Measurements from ENCODE around the gene SNX1.
"Not testable (repeated sequence)": the region's sequence is repeated elsewhere in the genome, so short reads cannot be mapped to it uniquely, and the experiment has no call there.

SNX1 gene

GRCh38 chr15:64102497-64102896 is 6.7 kb downstream of the SNX1 start:
- H3F3A ChIP-seq (ENCODE audit: low read depth) = no peaks in the 10 kb centered on the region
- no peaks in the 10 kb centered on the region for H3K36me3 ChIP-seq (ENCODE audit: insufficient read depth, low read length)
- no peak overlapping the region for H3K9ac ChIP-seq (ENCODE audit: low read depth, low read length, poor library complexity, severe bottlenecking)
- no peak overlapping the region for H3K4me3 ChIP-seq (ENCODE audit: low read length, poor library complexity, severe bottlenecking)
- peaks cover 92% of the 10 kb centered on the region for H4K20me1 ChIP-seq (ENCODE audit: insufficient read depth, low read length, poor library complexity, severe bottlenecking)
- H3K27me3 ChIP-seq (ENCODE audit: insufficient read depth, low read length, poor library complexity, severe bottlenecking) = no peaks in the 10 kb centered on the region
- no peak overlapping the region for H3K4me2 ChIP-seq (ENCODE audit: low read depth, low read length, poor library complexity, severe bottlenecking)
- H3K4me1 ChIP-seq (ENCODE audit: insufficient read depth, low read length, poor library complexity, severe bottlenecking) = peaks cover 51% of the 10 kb centered on the region
- no peaks in the 10 kb centered on the region for H3K9me2 ChIP-seq (replicated peaks; ENCODE audit: low read depth, low read length)
- TF ChIP-seq CTCF (conservative IDR thresholded peaks at IDR 0.05; ENCODE audit: low read length) = no peak
- no peak for TF ChIP-seq EZH2phosphoT487 (IDR thresholded peaks at IDR 0.05; ENCODE audit: borderline replicate concordance)
- no peak overlapping the region for H2AFZ ChIP-seq (ENCODE audit: low read length)
- H3K79me2 ChIP-seq (ENCODE audit: insufficient read depth, low read length) = peaks cover 98% of the 10 kb centered on the region
- no peaks in the 10 kb centered on the region for H3K9me3 ChIP-seq (ENCODE audit: insufficient read depth, low read depth, low read length)

- Histone ChIP-seq H3K27me3 (ENCODE audit: insufficient read depth, low read length, poor library complexity, severe bottlenecking) (no peaks in the 10 kb centered on the region), H3K9me3 (ENCODE audit: insufficient read depth, low read depth, low read length) (no peaks in the 10 kb centered on the region), H3K4me2 (ENCODE audit: low read depth, low read length, poor library complexity, severe bottlenecking) (no peak overlapping the region), H3K9ac (ENCODE audit: low read depth, low read length, poor library complexity, severe bottlenecking) (no peak overlapping the region), H3F3A (ENCODE audit: low read depth) (no peaks in the 10 kb centered on the region), H3K9me2 (replicated peaks; ENCODE audit: low read depth, low read length) (no peaks in the 10 kb centered on the region), H3K79me2 (ENCODE audit: insufficient read depth, low read length) (peaks cover 97% of the 10 kb centered on the region), H3K4me1 (ENCODE audit: insufficient read depth, low read length, poor library complexity, severe bottlenecking) (peaks cover 26% of the 10 kb centered on the region), H4K20me1 (ENCODE audit: insufficient read depth, low read length, poor library complexity, severe bottlenecking) (peaks cover 74% of the 10 kb centered on the region), H3K36me3 (ENCODE audit: insufficient read depth, low read length) (no peaks in the 10 kb centered on the region), H2AFZ (ENCODE audit: low read length) (no peak overlapping the region), H3K4me3 (ENCODE audit: low read length, poor library complexity, severe bottlenecking) (no peak overlapping the region)
- no peak for TF ChIP-seq CTCF (conservative IDR thresholded peaks at IDR 0.05; ENCODE audit: low read length)
- no peak for TF ChIP-seq EZH2phosphoT487 (IDR thresholded peaks at IDR 0.05; ENCODE audit: borderline replicate concordance)
These were observed 9.4 kb downstream of the SNX1 start for GRCh38 chr15:64105113-64105704.

- Histone ChIP-seq H3K9ac (ENCODE audit: low read depth, low read length, poor library complexity, severe bottlenecking) (no peak overlapping the region), H3K79me2 (ENCODE audit: insufficient read depth, low read length) (peaks cover 94% of the 10 kb centered on the region), H3K4me1 (ENCODE audit: insufficient read depth, low read length, poor library complexity, severe bottlenecking) (peaks cover 10% of the 10 kb centered on the region), H3K9me2 (replicated peaks; ENCODE audit: low read depth, low read length) (no peaks in the 10 kb centered on the region), H2AFZ (ENCODE audit: low read length) (no peak overlapping the region), H3K4me3 (ENCODE audit: low read length, poor library complexity, severe bottlenecking) (no peak overlapping the region), H3K9me3 (ENCODE audit: insufficient read depth, low read depth, low read length) (no peaks in the 10 kb centered on the region), H3F3A (ENCODE audit: low read depth) (no peaks in the 10 kb centered on the region), H3K4me2 (ENCODE audit: low read depth, low read length, poor library complexity, severe bottlenecking) (no peak overlapping the region), H3K27me3 (ENCODE audit: insufficient read depth, low read length, poor library complexity, severe bottlenecking) (no peaks in the 10 kb centered on the region), H4K20me1 (ENCODE audit: insufficient read depth, low read length, poor library complexity, severe bottlenecking) (peaks cover 69% of the 10 kb centered on the region), H3K36me3 (ENCODE audit: insufficient read depth, low read length) (0 out of 2 replicates have a peak, but pooled peaks cover under 1% of the 10 kb centered on the region)
- TF ChIP-seq CTCF (conservative IDR thresholded peaks at IDR 0.05; ENCODE audit: low read length) = no peak
- no peak for TF ChIP-seq EZH2phosphoT487 (IDR thresholded peaks at IDR 0.05; ENCODE audit: borderline replicate concordance)
These were observed 11.6 kb downstream of the SNX1 start for GRCh38 chr15:64107337-64107736.

- peaks cover 68% of the 10 kb centered on the region for H3K79me2 ChIP-seq (ENCODE audit: insufficient read depth, low read length)
- H2AFZ ChIP-seq (ENCODE audit: low read length); H3K9me2 ChIP-seq (replicated peaks; ENCODE audit: low read depth, low read length); H3K9me3 ChIP-seq (ENCODE audit: insufficient read depth, low read depth, low read length); H3K4me2 ChIP-seq (ENCODE audit: low read depth, low read length, poor library complexity, severe bottlenecking); H3K4me3 ChIP-seq (ENCODE audit: low read length, poor library complexity, severe bottlenecking); H3F3A ChIP-seq (ENCODE audit: low read depth); H3K9ac ChIP-seq (ENCODE audit: low read depth, low read length, poor library complexity, severe bottlenecking); H3K4me1 ChIP-seq (ENCODE audit: insufficient read depth, low read length, poor library complexity, severe bottlenecking); H3K27me3 ChIP-seq (ENCODE audit: insufficient read depth, low read length, poor library complexity, severe bottlenecking): not testable (repeated sequence)
- peaks cover 28% of the 10 kb centered on the region; the same call in 1 of the 2 replicates for H3K36me3 ChIP-seq (ENCODE audit: insufficient read depth, low read length)
- H4K20me1 ChIP-seq (ENCODE audit: insufficient read depth, low read length, poor library complexity, severe bottlenecking) = peaks cover 54% of the 10 kb centered on the region
These were observed 14.4 kb downstream of the SNX1 start for GRCh38 chr15:64110108-64110701.

All from Loucy (cell line).